Measurements from ENCODE around the gene DNAAF9.

DNAAF9 gene

GRCh38 chr20:3378138-3378537, 29.3 kb downstream of the DNAAF9 start:
- no peak for DNase-seq (ENCODE audit: low read depth in 1 of 2, low spot score in 1 of 2)

- DNase-seq (ENCODE audit: low read depth in 1 of 2, low spot score in 1 of 2): no peak
Measured at GRCh38 chr20:3377644-3378043, 29.8 kb downstream of the DNAAF9 start.

- no peak for DNase-seq (ENCODE audit: low read depth in 1 of 2, low spot score in 1 of 2)
Measured at GRCh38 chr20:3374296-3374695, 33.2 kb downstream of the DNAAF9 start.

- no peak for DNase-seq (ENCODE audit: low read depth in 1 of 2, low spot score in 1 of 2)
Measured at GRCh38 chr20:3371754-3372153, 35.7 kb downstream of the DNAAF9 start.

- no peak for DNase-seq (ENCODE audit: low read depth in 1 of 2, low spot score in 1 of 2)
Measured at GRCh38 chr20:3367089-3367488, 40.4 kb downstream of the DNAAF9 start.

- DNase-seq (ENCODE audit: low read depth in 1 of 2, low spot score in 1 of 2): no peak
Measured at GRCh38 chr20:3364323-3365013, 43.0 kb downstream of the DNAAF9 start.

- no peak for DNase-seq (ENCODE audit: low read depth in 1 of 2, low spot score in 1 of 2)
Measured at GRCh38 chr20:3360752-3361151, 46.7 kb downstream of the DNAAF9 start.

GRCh38 chr20:3358676-3359340, 48.7 kb downstream of the DNAAF9 start:
- no peak for DNase-seq (ENCODE audit: low read depth in 1 of 2, low spot score in 1 of 2)
